Stimulated activated naive CD4-positive, alpha-beta T cell (primary cell): Measurements from ENCODE around the gene NEUROD4.

Source experiments
- DNase-seq, 6 experiments: peaks; one replicate each; lab custom pipeline; 2025; lab: John Stamatoyannopoulos, UW

Gene NEUROD4

DNA sequence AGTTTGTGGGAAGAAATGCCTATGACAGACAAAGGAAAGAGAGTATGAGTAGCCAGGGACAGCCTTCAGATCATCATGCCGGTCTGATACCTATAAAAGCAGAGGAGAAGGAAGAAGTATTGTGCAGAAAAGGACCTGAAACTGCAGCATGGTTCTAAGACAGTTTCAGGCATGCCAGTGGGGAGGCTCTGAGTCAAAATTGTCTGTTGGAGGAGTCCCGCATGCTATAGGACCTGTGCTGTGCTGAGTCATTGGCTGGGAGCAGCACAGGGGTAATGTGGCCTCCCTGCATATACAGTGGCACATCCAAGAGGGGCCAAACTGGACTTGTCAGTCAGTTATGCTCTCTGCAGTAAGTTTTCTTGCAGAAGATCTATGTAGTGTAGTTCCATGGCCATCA is 40.7 kb downstream of the NEUROD4 start:
- DNase-seq: no peak

GRCh38 chr12:55061024-55061423 is 41.2 kb downstream of the NEUROD4 start:
- DNase-seq: no peak

DNA sequence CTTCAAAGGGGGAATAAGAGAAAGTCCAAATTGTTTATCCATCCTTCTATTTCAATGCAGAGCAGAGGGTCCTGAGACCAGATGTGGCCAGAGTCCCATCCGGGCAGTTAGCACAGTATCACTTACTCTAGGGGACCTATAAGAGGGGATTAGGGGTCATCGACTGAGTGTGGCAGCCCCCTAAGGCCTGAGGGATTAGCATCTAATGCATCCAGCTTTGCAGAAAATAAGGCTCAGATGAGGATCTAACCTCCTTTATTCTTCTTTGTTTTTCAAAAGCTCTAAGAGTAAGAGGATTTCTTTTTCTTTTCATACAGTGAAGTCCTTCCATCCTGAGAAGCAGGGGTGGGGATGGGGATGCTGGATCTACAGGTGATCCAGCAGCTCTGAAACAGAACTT is 43.5 kb downstream of the NEUROD4 start:
- no peak for DNase-seq

DNA sequence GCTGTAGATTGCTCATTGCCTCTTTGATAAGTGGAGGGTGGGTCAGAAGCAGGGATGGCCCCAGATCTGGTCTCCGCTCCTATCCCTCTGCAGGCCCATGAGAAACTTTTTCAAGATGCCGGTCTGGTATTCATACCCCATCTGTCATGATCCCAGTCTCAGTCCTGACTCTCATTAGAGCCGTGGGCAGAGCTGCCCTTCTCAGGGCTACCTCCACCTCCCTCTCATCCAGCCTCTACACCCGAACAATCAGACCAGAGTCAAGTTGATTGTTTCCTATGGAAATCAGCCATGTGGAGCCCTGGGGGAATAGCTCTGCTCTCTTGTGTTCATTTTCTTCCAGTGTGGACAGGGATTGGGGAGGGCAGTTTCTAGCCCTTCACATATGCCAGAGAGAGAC is 45.8 kb downstream of the NEUROD4 start:
- DNase-seq: no peak

GRCh38 chr12:55067701-55068100 is 47.9 kb downstream of the NEUROD4 start:
- no peak for DNase-seq

- peak; percentile 3 to 46 (median 10) for DNase-seq
Measured at GRCh38 chr12:55068416-55069010, 48.7 kb downstream of the NEUROD4 start.

- peak; percentile 68 to 82 (median 74) for DNase-seq
Measured at GRCh38 chr12:55072083-55072482, 52.3 kb downstream of the NEUROD4 start.

- peak; percentile 47 to 82 (median 74) for DNase-seq
Measured at GRCh38 chr12:55073043-55074022, 53.6 kb downstream of the NEUROD4 start.

GRCh38 chr12:55074806-55075205 is 55.0 kb downstream of the NEUROD4 start:
- DNase-seq: peak in 1 of 6 experiments; percentile 1
